Liver (tissue), 9 donors: ENCODE measurements around the gene GUCD1. TPM values are rescaled to one million over a fixed set of nuclear protein-coding genes. Genes with fewer than 3 reads are reported as not detected.

Source experiments
- DNase-seq: peaks from one replicate; pipeline ENCODE4 v3.0.0-alpha.2; 2017; ENCODE audit warnings: low spot score
- H3K27ac ChIP-seq, 2 donors: one replicate each; pipeline ENCODE4 v1.7.0; 2013; ENCODE audit warnings: inconsistent platforms in 2 of 2, low read length in 2 of 2, control low read depth in 1 of 2, low read depth in 1 of 2, mild to moderate bottlenecking in 1 of 2
- H3K27me3 ChIP-seq, 4 donors: one replicate each; pipeline versions ENCODE4 v1.6.1 to v1.7.0; 2013; ENCODE audit warnings: low read length in 3 of 4, inconsistent platforms in 1 of 4, mild to moderate bottlenecking in 1 of 4, moderate library complexity in 1 of 4; ENCODE audit not compliant: control insufficient read depth in 4 of 4, insufficient read depth in 4 of 4
- H3K36me3 ChIP-seq, 4 donors: one replicate each; pipeline versions ENCODE4 v1.6.1 to v1.7.0; 2013; ENCODE audit warnings: low read length in 3 of 4, mild to moderate bottlenecking in 3 of 4, low read depth in 1 of 4, moderate library complexity in 1 of 4; ENCODE audit not compliant: control insufficient read depth in 4 of 4, insufficient read depth in 3 of 4
- H3K4me1 ChIP-seq, 4 donors: one replicate each; pipeline versions ENCODE4 v1.6.1 to v1.7.0; 2013; ENCODE audit warnings: low read length in 3 of 4, mild to moderate bottlenecking in 3 of 4, moderate library complexity in 1 of 4; ENCODE audit not compliant: control insufficient read depth in 4 of 4, insufficient read depth in 4 of 4
- H3K4me3 ChIP-seq, 3 donors: one replicate each; pipeline versions ENCODE4 v1.6.1 to v1.7.0; 2013; ENCODE audit warnings: low read length in 3 of 3, control low read depth in 1 of 3, low read depth in 1 of 3, mild to moderate bottlenecking in 1 of 3
- H3K9ac ChIP-seq, 2 donors: one replicate each; pipeline ENCODE4 v1.7.0; 2013; ENCODE audit warnings: low read length in 2 of 2, mild to moderate bottlenecking in 2 of 2, moderate library complexity in 2 of 2, control low read depth in 1 of 2, low read depth in 1 of 2
- H3K9me3 ChIP-seq, 4 donors: one replicate each; pipeline versions ENCODE4 v1.6.1 to v1.7.0; 2013; ENCODE audit warnings: low read length in 3 of 4; ENCODE audit not compliant: control insufficient read depth in 4 of 4
- ATF3 ChIP-seq: IDR thresholded peaks from 2 replicates; pipeline ENCODE4 v1.6.1; 2016; ENCODE audit warnings: antibody characterized with exemption
- CTCF ChIP-seq: fragments of 150-350 bp; IDR thresholded peaks from 2 replicates; pipeline ENCODE4 v1.5.1; 2017; ENCODE audit warnings: improper control_type of control experiment, low read depth, low read length; ENCODE audit not compliant: missing input control
- EGR1 ChIP-seq, 2 donors: IDR thresholded peaks; 2 replicates each; pipeline ENCODE4 v1.6.1; 2016 to 2018; ENCODE audit warnings: antibody characterized with exemption in 2 of 2, low read depth in 2 of 2
- FOXA1 ChIP-seq: IDR thresholded peaks from 2 replicates; pipeline ENCODE4 v1.6.1; 2016; ENCODE audit warnings: antibody characterized with exemption
- FOXA2 ChIP-seq: IDR thresholded peaks from 2 replicates; pipeline ENCODE4 v1.6.1; 2016; ENCODE audit warnings: antibody characterized with exemption
- GABPA ChIP-seq, 2 donors: IDR thresholded peaks in 1 of 2; conservative IDR thresholded peaks in 1 of 2; 2 replicates each; pipeline ENCODE4 v1.6.1; 2016; ENCODE audit warnings: antibody characterized with exemption in 2 of 2, mild to moderate bottlenecking in 1 of 2, moderate library complexity in 1 of 2
- HNF4A ChIP-seq, 2 donors: conservative IDR thresholded peaks; 2 replicates each; pipeline ENCODE4 v1.6.1; 2016; ENCODE audit warnings: antibody characterized with exemption in 2 of 2, mild to moderate bottlenecking in 2 of 2
- HNF4G ChIP-seq: IDR thresholded peaks from 2 replicates; pipeline ENCODE4 v1.6.1; 2016; ENCODE audit warnings: antibody characterized with exemption
- JUND ChIP-seq, 2 donors: IDR thresholded peaks; 2 replicates each; pipeline ENCODE4 v1.6.1; 2016; ENCODE audit warnings: antibody characterized with exemption in 2 of 2
- MAX ChIP-seq: IDR thresholded peaks from 2 replicates; pipeline ENCODE4 v1.6.1; 2016; ENCODE audit warnings: antibody characterized with exemption
- NR2F2 ChIP-seq: IDR thresholded peaks from 2 replicates; pipeline ENCODE4 v1.6.1; 2016; ENCODE audit warnings: antibody characterized with exemption
- RAD21 ChIP-seq, 2 donors: IDR thresholded peaks; 2 replicates each; pipeline ENCODE4 v1.6.1; 2016; ENCODE audit warnings: antibody characterized with exemption in 2 of 2, mild to moderate bottlenecking in 2 of 2
- REST ChIP-seq: IDR thresholded peaks from 2 replicates; pipeline ENCODE4 v1.6.1; 2016; ENCODE audit warnings: antibody characterized with exemption, mild to moderate bottlenecking
- RXRA ChIP-seq, 2 donors: IDR thresholded peaks; 2 replicates each; pipeline ENCODE4 v1.6.1; 2017 to 2018; ENCODE audit warnings: antibody characterized with exemption in 2 of 2, mild to moderate bottlenecking in 1 of 2
- SP1 ChIP-seq: IDR thresholded peaks from 2 replicates; pipeline ENCODE4 v1.6.1; 2018; ENCODE audit warnings: antibody characterized with exemption, mild to moderate bottlenecking
- TAF1 ChIP-seq: conservative IDR thresholded peaks from 2 replicates; pipeline ENCODE4 v1.6.1; 2016; ENCODE audit warnings: antibody characterized with exemption, mild to moderate bottlenecking
- YY1 ChIP-seq: IDR thresholded peaks from 2 replicates; pipeline ENCODE4 v1.6.1; 2016; ENCODE audit warnings: antibody characterized with exemption, mild to moderate bottlenecking
- ZBTB33 ChIP-seq: IDR thresholded peaks from 2 replicates; pipeline ENCODE4 v1.6.1; 2016; ENCODE audit warnings: antibody characterized with exemption
- WGBS: extraction: QIAGEN DNeasy Blood & Tissue Kit; methylation state at CpG from one replicate; pipeline ENCODE4 v1.1.7; 2013; 5-methylcytosine and 5-hydroxymethylcytosine counted together
- polyA plus RNA-seq, 2 donors: library from polyadenylated mRNA; stranded (reverse) in 1 of 2; unstranded in 1 of 2; fragments of 200-250 nt in 1 of 2; fragments of >200 nt in 1 of 2; fragmentation: Nextera tagmentation in 1 of 2; extraction: Ambion mirVana in 1 of 2; gene quantifications; one replicate each; pipeline versions ENCODE4 v1.2.1 to v1.2.3, GENCODE V29; 2013 to 2015
- total RNA-seq, 2 donors: library from RNA; depleted of rRNA; stranded (reverse); fragments of >200 nt; gene quantifications; one replicate each; pipeline ENCODE4 v1.2.3, GENCODE V29; 2014
- donor health status: healthy.
- donor health status: healthy.
- donor health status: healthy.
- donor health status: healthy.
- donor health status: healthy.

Gene GUCD1
- total and polyA plus RNA-seq, 4 donors, result 118 to 202 (median 179) TPM

- TF ChIP-seq FOXA1 (no peak), HNF4G (no peak)
These were observed 36.4 kb upstream of the GUCD1 start (continued) for GRCh38 chr22:24591286-24591830.

GRCh38 chr22:24590596-24591173 lies 35.7 kb upstream of the GUCD1 start:
- 96% methylated on average over 12 of the region's 12 CpGs for WGBS
- Histone ChIP-seq H3K4me3 (no peak overlapping the region), H3K9me3 (no peaks in the 10 kb centered on the region), H3K36me3 (peaks cover 0 to 27% (median 6%) of the 10 kb centered on the region in 4 donors), H3K9ac (no peak overlapping the region), H3K27me3 (no peaks in the 10 kb centered on the region), H3K4me1 (peaks cover 18 to 34% (median 24%) of the 10 kb centered on the region in 4 donors), H3K27ac (no peak overlapping the region)
- no peak for DNase-seq
- no peak for TF ChIP-seq MAX
- no peak for TF ChIP-seq ATF3
- TF ChIP-seq TAF1, result no peak
- no peak for TF ChIP-seq CTCF
- no peak for TF ChIP-seq GABPA (IDR thresholded peaks at IDR 0.05 in 1 of 2, conservative IDR thresholded peaks at IDR 0.05 in 1 of 2)
- no peak for TF ChIP-seq ZBTB33
- no peak for TF ChIP-seq JUND (IDR thresholded peaks at IDR 0.05)
- TF ChIP-seq YY1, result no peak
- no peak for TF ChIP-seq FOXA2
- no peak for TF ChIP-seq HNF4A (conservative IDR thresholded peaks at IDR 0.05)
- TF ChIP-seq HNF4G, result no peak
- no peak for TF ChIP-seq SP1
- TF ChIP-seq NR2F2, result no peak
- TF ChIP-seq RAD21 (IDR thresholded peaks at IDR 0.05), result no peak
- TF ChIP-seq FOXA1, result no peak
- no peak for TF ChIP-seq REST
- TF ChIP-seq EGR1 (IDR thresholded peaks at IDR 0.05; ENCODE audit: low read depth in 2 of 2), result no peak
- no peak for TF ChIP-seq RXRA (IDR thresholded peaks at IDR 0.05)
